ENCODE measurements around the gene LMOD3. TPM values are rescaled to one million over a fixed set of nuclear protein-coding genes. Genes with fewer than 3 reads are reported as not detected.

The LMOD3 gene
- total and polyA plus RNA-seq, 12 donors: 0.03 to 0.14 (median 0.08) TPM; not detected in 6

GRCh38 chr3:69085168-69085832, 37.1 kb downstream of the LMOD3 start:
- no peaks in the 10 kb centered on the region for H3K9me3 ChIP-seq (replicated peaks in 1 of 3)
- H3K4me1 ChIP-seq (replicated peaks in 1 of 2): peaks cover 45 to 73% of the 10 kb centered on the region in 2 donors
- H3K36me3 ChIP-seq (replicated peaks in 1 of 2): no peaks in the 10 kb centered on the region
- peak overlapping the region; percentile 66 to 96 (median 90) for H3K27ac ChIP-seq
- intact Hi-C loops (cut with DNase I): no loop called here
- peak in 6 of 7 donors; percentile 24 to 60 (median 42) for DNase-seq
- H3K27me3 ChIP-seq: no peaks in the 10 kb centered on the region
- TF ChIP-seq CTCF (IDR thresholded peaks at IDR 0.05) (no peak), POLR2A (IDR thresholded peaks at IDR 0.05) (no peak)
- peak overlapping the region; percentile 58 to 92 (median 66) for H3K4me3 ChIP-seq
- WGBS, 4 donors: 0% methylated on average over 16 to 26 of the region's 26 CpGs

GRCh38 chr3:69084326-69085167, 37.8 kb downstream of the LMOD3 start, which contains the start of gene ARL6IP5:
TSS of gene ARL6IP5 (plus strand) at chr3:69084937. CDS start at chr3:69085048, 111 bp downstream.
- DNase-seq: peak; percentile 92 to 97 (median 95)
- peak within 1 kb of the TSS; percentile 66 to 96 (median 90) for H3K27ac ChIP-seq
- peak within 1 kb of the TSS; percentile 58 to 92 (median 66) for H3K4me3 ChIP-seq
- no peaks in the 10 kb centered on the region for H3K36me3 ChIP-seq (replicated peaks in 1 of 2)
- intact Hi-C loops (cut with DNase I): no loop called here
- H3K27me3 ChIP-seq: no peaks in the 10 kb centered on the region
- H3K4me1 ChIP-seq (replicated peaks in 1 of 2): peaks cover 41 to 66% of the 10 kb centered on the region in 2 donors
- 1 to 3% (median 2%) methylated on average over 28 to 32 of the region's 32 CpGs for WGBS, 4 donors
- no peaks in the 10 kb centered on the region for H3K9me3 ChIP-seq (replicated peaks in 1 of 3)
- TF ChIP-seq POLR2A (IDR thresholded peaks at IDR 0.05): peak; percentile 33 to 88
- no peak for TF ChIP-seq CTCF (IDR thresholded peaks at IDR 0.05)

- intact Hi-C loops (cut with DNase I): no loop called here
- H3K36me3 ChIP-seq (replicated peaks in 1 of 2): no peaks in the 10 kb centered on the region
- TF ChIP-seq CTCF (IDR thresholded peaks at IDR 0.05): no peak
- no peak for TF ChIP-seq POLR2A (IDR thresholded peaks at IDR 0.05)
- H3K4me3 ChIP-seq: no peak overlapping the region
- peak in 4 of 7 donors; percentile 25 to 59 (median 43) for DNase-seq
- H3K4me1 ChIP-seq (replicated peaks in 1 of 2): peaks cover 38 to 65% of the 10 kb centered on the region in 2 donors
- no peaks in the 10 kb centered on the region for H3K27me3 ChIP-seq
- peak overlapping the region in 2 of 5 donors; percentile 33 to 96 for H3K27ac ChIP-seq
- H3K9me3 ChIP-seq (replicated peaks in 1 of 3): no peaks in the 10 kb centered on the region
Observed at GRCh38 chr3:69082805-69083204, 39.6 kb downstream of the LMOD3 start.

GRCh38 chr3:69082361-69082760, 40.0 kb downstream of the LMOD3 start:
- H3K4me1 ChIP-seq (replicated peaks in 1 of 2): peaks cover 33 to 65% of the 10 kb centered on the region in 2 donors
- H3K9me3 ChIP-seq (replicated peaks in 1 of 3): no peaks in the 10 kb centered on the region
- H3K36me3 ChIP-seq (replicated peaks in 1 of 2): no peaks in the 10 kb centered on the region
- H3K27me3 ChIP-seq: no peaks in the 10 kb centered on the region
- H3K27ac ChIP-seq: peak overlapping the region in 2 of 5 donors; percentile 33 to 96
- no peak for DNase-seq
- intact Hi-C loops (cut with DNase I): no loop called here
- H3K4me3 ChIP-seq: no peak overlapping the region
- no peak for TF ChIP-seq CTCF (IDR thresholded peaks at IDR 0.05)
- no peak for TF ChIP-seq POLR2A (IDR thresholded peaks at IDR 0.05)
- WGBS, 4 donors: 59 to 72% (median 67%) methylated on average over 2 of the region's 2 CpGs

Data from adrenal gland (tissue), 12 donors.